NK-92 treated with Interleukin-12 subunit alpha and Interleukin-12 subunit beta, amount 100 ng/mL, for 24 hours (cell line): ENCODE results near the gene ADGRG1.

ENCODE experiments used
- DNase-seq: peaks from one replicate; lab custom pipeline; 2025; lab: John Stamatoyannopoulos, UW

ADGRG1 gene

GRCh38 chr16:57635266-57636097 is 7.1 kb downstream of the ADGRG1 start:
- no peak for DNase-seq

GRCh38 chr16:57636184-57636583 is 7.8 kb downstream of the ADGRG1 start:
- no peak for DNase-seq

DNA sequence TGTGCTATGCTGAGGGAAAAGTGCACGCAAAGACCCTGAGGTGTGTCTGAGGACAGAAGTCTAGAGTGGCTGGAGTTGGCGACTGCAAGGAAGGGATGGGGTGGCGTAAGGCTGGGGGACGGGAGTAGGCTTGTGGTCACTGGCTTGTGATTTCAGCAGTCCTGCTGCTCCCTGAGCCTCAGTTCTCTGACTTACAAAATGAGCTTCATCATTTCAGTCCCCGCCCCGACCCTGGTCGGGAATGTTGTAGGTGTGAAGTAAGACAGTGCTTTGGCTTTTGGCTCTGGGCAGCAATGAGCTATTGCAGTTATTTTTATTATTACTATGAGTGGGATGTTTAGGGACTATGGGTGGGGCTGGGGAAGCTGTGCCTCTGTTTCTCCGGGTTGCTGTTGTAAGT is 8.6 kb downstream of the ADGRG1 start:
- no peak for DNase-seq

DNA sequence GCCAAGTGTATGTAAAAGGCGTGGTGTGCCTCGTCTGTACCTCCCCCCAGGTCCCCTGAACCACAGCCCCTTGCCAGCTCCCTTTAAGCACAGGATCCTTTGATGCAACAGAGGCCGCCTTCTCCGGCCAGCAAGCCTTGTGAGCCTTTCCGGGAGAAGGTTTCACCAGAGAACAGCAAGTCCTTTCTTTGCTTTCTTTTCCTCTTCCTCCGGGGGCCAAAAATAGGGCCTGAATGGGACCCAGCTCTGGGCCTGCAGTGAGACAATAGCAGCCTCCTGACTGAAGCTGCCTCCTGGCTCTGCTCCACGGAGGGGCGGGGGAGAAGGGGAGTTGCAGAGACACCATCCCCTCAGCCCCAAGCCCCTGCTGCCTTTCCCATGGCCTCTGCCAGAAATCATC is 9.0 kb downstream of the ADGRG1 start:
- DNase-seq: no peak

DNA sequence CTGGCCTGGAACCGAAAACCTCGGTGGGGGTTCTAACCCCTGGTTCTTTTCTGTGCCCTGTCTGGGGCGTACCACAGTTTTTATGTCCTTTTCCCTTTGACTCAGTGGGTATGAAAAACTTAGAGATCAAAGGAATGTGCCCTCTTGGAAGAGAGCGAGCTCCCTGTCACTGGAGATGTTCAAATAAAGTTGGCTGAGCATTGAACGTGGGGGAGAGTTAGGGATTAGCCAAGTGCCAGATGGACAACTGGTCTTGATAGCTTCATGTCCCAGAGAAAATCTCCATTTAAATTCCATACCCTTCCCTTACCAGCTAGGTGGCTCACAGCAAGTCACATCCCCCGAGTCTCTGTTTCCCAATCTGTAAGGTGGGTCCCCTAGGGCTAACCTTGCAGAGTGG is 9.5 kb downstream of the ADGRG1 start:
- no peak for DNase-seq

DNA sequence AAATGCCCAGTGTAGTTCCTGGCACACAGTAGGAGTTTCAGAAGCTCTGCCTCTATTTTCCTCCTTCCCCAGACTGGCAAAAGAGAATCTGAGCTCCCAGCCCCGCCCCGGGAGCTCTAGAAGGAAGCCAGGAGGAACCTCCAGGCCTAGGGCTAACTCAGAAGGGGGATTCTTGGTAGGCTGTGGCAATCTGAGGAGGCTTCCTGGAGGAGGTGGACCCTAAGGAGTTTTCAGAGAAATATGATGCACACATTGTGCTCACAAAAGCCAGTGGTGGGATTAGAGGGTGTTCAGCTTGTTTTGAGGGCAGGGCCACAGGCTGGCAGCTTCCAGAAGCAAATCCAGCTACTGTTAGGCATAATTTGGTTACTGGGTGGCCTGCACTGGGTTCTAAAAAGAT is 10.0 kb downstream of the ADGRG1 start:
- DNase-seq: no peak

GRCh38 chr16:57639172-57639887 is 10.9 kb downstream of the ADGRG1 start:
- DNase-seq: no peak

DNA sequence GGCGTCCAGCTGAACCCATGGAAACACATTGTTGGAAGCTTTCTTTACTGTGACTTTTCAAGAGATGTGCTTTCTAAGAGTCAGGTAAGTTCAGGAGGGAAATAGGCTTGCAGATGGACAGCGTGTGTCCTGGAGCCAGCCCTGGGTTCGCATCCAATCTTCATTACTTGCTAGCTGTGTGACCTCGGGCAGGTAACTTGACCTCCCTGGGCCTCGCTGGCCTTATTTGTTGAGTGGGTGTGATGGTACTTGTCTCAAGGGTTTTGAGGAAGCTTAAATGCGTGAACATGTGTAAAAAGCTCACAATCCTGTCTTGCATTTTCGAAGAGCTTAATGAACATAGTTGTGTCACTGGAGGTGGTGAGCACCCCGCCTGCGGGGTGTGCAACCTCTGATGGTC is 11.8 kb downstream of the ADGRG1 start:
- no peak for DNase-seq

DNA sequence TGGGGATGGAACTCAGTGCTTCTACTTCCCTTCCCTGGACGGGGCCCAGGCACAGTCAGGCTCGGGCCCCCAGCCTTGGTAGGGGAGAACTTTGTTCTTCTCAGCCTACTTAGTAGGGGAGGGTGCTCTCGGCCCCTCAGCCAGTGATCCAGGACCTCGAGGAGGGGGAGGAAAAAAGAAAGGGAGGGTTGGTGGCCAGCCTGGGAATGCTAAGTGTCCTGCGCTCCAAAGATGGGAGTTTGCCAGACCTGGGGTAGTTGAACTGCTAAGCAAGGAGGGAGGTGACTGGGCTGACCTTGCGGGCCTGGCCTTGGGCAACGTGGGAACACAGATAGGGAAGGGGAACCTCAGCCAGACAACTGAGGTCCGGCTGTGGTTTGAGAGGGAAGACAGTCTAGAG is 12.2 kb downstream of the ADGRG1 start:
- no peak for DNase-seq

DNA sequence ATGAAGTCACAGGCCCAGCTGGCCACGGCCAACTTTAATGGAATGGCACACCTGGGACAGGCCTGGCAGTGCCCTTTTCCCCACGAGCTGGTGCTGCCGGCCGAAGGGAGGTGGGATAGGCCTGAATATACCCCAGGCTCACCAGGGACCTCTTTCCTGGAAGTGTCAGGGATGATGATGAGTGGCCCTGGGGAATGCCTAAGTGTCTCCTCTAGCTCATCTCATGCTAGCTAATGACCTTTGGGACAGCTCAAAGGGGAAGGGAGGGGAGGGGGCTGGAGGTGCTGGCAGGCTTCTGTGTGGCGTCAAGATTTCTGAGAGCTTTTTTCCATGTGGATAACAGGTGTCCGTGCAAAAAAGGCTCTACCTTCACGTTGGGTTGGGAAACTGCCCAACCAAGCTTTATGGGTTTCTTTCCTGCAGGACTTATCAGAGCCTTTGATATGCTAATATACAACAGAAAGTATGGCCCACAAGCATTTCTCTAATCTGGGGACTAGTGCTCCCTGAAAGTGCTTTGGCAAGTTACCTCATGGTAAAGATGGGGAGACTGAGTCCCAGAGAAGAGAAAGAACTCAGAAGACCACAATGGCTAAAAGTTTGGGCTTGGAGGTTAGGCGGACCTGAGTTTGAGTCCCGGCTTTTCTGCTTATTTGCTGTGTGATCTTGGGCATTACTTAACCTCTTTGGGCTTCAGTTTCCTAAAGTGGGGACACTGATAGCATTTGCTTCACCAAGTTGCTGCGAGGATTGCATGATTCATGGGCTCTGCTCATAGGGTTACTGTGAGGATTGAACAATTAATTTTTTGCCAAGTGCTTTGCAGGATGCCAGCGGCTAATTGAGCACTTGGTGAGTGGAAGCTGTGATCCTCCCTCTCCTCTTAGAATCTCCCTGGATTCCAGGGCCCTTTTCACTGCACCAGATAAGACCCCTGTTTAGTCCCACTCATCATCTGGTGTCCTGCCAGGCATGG is 14.0 kb downstream of the ADGRG1 start:
- DNase-seq: no peak

DNA sequence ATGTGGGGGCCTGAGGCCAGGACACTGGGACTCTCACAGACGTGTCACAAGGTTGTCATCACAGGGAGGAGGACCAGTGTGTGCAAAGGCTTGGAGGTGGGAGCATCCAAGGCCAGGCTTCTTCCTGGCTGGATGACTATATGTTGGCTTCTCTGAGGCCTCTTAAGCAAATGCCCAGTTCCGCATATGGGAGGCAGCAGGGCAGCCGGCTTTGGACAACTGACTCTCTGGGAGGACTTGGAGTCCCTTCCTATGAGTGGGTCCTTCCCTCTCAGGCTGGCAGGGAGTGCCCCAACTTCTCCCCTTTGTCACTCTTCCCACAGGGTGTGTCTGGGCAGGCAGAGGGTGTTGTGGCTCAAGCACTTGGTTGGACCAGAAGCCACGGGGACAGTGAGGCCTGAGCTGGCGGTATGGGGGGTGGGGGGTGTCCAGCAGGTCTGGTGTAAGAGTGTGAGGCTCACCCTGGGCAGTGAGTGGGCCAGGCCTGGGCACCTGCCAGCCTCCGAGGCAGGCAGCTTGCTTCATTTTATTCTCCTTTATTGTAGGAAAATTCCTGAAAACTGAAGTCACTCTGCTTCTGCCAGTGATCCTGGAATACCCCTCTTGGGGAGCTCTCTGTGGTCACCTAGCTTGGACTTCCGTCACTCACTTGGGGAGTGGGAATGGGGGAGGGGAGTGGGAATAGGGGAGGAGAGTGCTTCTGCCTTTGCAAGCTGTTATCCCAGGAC is 14.9 kb downstream of the ADGRG1 start:
- no peak for DNase-seq

GRCh38 chr16:57643910-57644309 is 15.5 kb downstream of the ADGRG1 start:
- DNase-seq: no peak

GRCh38 chr16:57644383-57645014 is 16.1 kb downstream of the ADGRG1 start:
- DNase-seq: no peak

DNA sequence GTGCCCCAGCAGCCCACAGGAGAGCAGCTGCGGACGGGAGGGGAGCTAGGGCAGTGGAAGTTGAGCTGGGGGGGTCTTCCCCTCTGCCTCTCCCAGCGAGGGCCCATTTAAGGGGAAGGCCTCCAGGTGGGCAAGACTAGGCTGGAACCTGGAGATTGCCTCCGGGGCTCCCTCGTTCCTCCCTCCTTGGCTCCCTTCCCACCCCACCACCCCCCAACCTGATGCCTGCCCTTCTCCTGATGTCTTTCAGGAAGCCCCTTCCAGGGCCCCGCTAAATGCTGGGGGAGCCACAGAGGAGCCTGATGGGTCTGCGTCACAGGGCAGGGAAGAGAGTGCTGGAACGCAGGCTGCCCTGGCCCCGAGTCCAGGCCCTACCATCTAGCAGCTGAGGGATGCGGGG is 16.7 kb downstream of the ADGRG1 start:
- DNase-seq: no peak

DNA sequence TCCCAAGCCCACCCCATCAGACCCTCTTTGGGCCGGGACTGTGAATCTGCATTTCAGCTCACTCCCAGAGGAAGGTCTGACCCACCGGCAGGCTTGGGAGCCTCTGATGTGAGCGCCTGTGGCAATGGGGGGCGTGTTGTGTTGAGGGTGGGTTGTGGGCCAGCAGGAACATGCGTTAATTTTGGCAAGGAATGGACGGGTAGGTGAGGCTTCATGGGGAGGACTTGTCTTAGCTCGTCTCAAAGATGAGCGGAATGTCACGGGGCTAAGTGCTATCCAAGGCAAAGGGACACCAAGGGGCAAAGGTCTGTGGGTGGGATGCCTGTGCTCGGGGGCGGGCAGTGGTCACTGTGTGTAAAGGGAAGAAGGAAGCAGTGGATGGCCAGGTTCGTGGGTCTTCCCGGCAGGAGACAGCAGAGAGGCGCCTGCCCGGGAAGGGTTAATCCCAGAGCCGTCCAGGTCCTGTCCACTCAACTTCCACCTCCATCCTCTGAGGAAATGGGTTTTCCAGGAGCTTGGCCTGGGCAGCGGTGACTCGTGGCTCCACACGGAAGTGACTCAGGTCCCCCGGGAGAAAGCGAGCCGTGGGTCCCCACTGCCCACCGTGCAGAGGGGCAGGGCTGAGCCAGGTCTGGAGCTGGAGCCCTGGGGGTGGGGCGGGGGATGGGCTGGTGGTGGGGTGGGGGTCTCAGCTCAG is 17.4 kb downstream of the ADGRG1 start:
- no peak for DNase-seq

- no peak for DNase-seq
These were observed 18.1 kb downstream of the ADGRG1 start for GRCh38 chr16:57646388-57647039.

- DNase-seq: no peak
These were observed 18.9 kb downstream of the ADGRG1 start for GRCh38 chr16:57647136-57647875.

DNA sequence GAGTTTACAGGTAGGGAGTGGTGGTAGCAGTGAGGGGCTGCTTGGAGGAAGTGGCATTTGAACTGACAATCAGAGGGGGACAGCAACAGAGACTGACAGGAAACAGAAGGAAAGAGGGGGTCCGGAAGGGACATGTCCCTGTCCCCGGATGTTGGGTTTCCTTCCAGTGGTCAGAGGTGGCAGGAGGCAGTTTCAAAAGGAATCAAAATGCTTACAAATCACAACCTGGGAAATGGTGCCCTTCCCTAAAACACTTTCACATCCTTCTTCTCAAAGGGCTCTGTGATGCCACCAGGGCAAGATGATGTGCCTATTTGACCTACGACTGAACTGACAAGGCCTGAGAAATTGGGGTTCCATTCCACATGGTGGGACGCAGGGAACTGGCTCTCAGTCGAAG is 19.7 kb downstream of the ADGRG1 start:
- DNase-seq: no peak
